ENCODE data around the gene TMED9. TPM values are rescaled to one million over a fixed set of nuclear protein-coding genes. Genes with fewer than 3 reads are reported as not detected.

The TMED9 gene
- polyA plus RNA-seq, 12 donors = 86.0 to 166 (median 117) TPM; not detected in 1

Other genes starting within 250 kb of the TMED9 start
- gene LMAN2, start 240.5 kb upstream of the TMED9 start, polyA plus RNA-seq (ENCODE audit: insufficient read length in 12 of 12) = 100 to 1,000 TPM in 1 of 12 donors, 10 to 100 TPM in 10, not detected in 1; 55.9 to 123 (median 66.8) TPM
- 10 to 100 TPM in 10 of 12 donors, 1 to 10 TPM in 1, not detected in 1; 8.2 to 23.6 (median 12.9) TPM for gene RGS14, start 234.3 kb upstream of the TMED9 start, polyA plus RNA-seq (ENCODE audit: insufficient read length in 12 of 12)
- 1 to 10 TPM in 1 of 12 donors, under 1 TPM in 5, not detected in 6; 0.10 to 1.3 (median 0.14) TPM for gene SLC34A1, start 207.8 kb upstream of the TMED9 start, polyA plus RNA-seq (ENCODE audit: insufficient read length in 12 of 12)
- not detected for gene PFN3, start 191.5 kb upstream of the TMED9 start, polyA plus RNA-seq (ENCODE audit: insufficient read length in 12 of 12)
- 1 to 10 TPM in 2 of 12 donors, under 1 TPM in 8, not detected in 2; 0.23 to 1.8 (median 0.39) TPM for gene F12, start 182.6 kb upstream of the TMED9 start, polyA plus RNA-seq (ENCODE audit: insufficient read length in 12 of 12)
- gene GRK6, start 165.5 kb upstream of the TMED9 start, polyA plus RNA-seq (ENCODE audit: insufficient read length in 12 of 12) = 10 to 100 TPM in 11 of 12 donors, not detected in 1; 12.4 to 29.0 (median 16.2) TPM
- 1 to 10 TPM in 2 of 12 donors, under 1 TPM in 8, not detected in 2; 0.15 to 2.5 (median 0.47) TPM for gene PRR7, start 145.4 kb upstream of the TMED9 start, polyA plus RNA-seq (ENCODE audit: insufficient read length in 12 of 12)
- 1,000 to 10,000 TPM in 1 of 12 donors, 100 to 1,000 TPM in 11; 174 to 1,003 (median 222) TPM for gene DBN1, start 118.6 kb upstream of the TMED9 start, polyA plus RNA-seq (ENCODE audit: insufficient read length in 12 of 12)
- 100 to 1,000 TPM in 11 of 12 donors, not detected in 1; 121 to 338 (median 274) TPM for gene PDLIM7, start 94.6 kb upstream of the TMED9 start, polyA plus RNA-seq (ENCODE audit: insufficient read length in 12 of 12)
- gene DOK3, start 82.4 kb upstream of the TMED9 start, polyA plus RNA-seq (ENCODE audit: insufficient read length in 12 of 12) = 10 to 100 TPM in 1 of 12 donors, 1 to 10 TPM in 9, not detected in 2; 4.5 to 14.6 (median 5.4) TPM
- gene DDX41, start 75.2 kb upstream of the TMED9 start, polyA plus RNA-seq (ENCODE audit: insufficient read length in 12 of 12) = 10 to 100 TPM in 11 of 12 donors, not detected in 1; 39.0 to 68.7 (median 47.5) TPM
- gene FAM193B, start 37.6 kb upstream of the TMED9 start, polyA plus RNA-seq (ENCODE audit: insufficient read length in 12 of 12) = 100 to 1,000 TPM in 2 of 12 donors, 10 to 100 TPM in 9, not detected in 1; 38.3 to 121 (median 53.0) TPM
- 10 to 100 TPM in 11 of 12 donors, not detected in 1; 15.0 to 21.3 (median 18.4) TPM for gene B4GALT7, start 7.9 kb downstream of the TMED9 start, polyA plus RNA-seq (ENCODE audit: insufficient read length in 12 of 12)
- gene FAM153A, start 190.7 kb downstream of the TMED9 start, polyA plus RNA-seq (ENCODE audit: insufficient read length in 12 of 12) = under 1 TPM in 8 of 12 donors, not detected in 4; 0.07 to 0.52 (median 0.30) TPM